GM18507 (cell line): ENCODE results near the gene LELP1.
"Not testable (repeated sequence)": the region's sequence is repeated elsewhere in the genome, so short reads cannot be mapped to it uniquely, and the experiment has no call there.

Experiments
- DNase-seq: peaks from one replicate; pipeline ENCODE4 v3.0.0; 2011; ENCODE audit warnings: low read depth; ENCODE audit not compliant: insufficient read length; ENCODE audit errors: extremely low spot score
- FAIRE-seq: peaks from 2 replicates; lab custom pipeline; 2011; peaks lifted over from hg19 to GRCh38; lab: Jason Lieb, UNC

The LELP1 gene

GRCh38 chr1:153227810-153228209 lies 24.6 kb downstream of the LELP1 start:
- DNase-seq (no peak), FAIRE-seq (no peak)

GRCh38 chr1:153228491-153228890 lies 25.3 kb downstream of the LELP1 start:
- DNase-seq = no peak
- FAIRE-seq = no peak

GRCh38 chr1:153229076-153229829 lies 26.0 kb downstream of the LELP1 start:
- FAIRE-seq = peak; percentile 94
- not testable (repeated sequence) for DNase-seq

- FAIRE-seq (no peak), DNase-seq (no peak)
Measured at GRCh38 chr1:153231363-153231762, 28.1 kb downstream of the LELP1 start.

- FAIRE-seq = no peak
Measured at GRCh38 chr1:153231785-153232184, 28.6 kb downstream of the LELP1 start.

GRCh38 chr1:153232553-153232952 lies 29.3 kb downstream of the LELP1 start:
- DNase-seq = no peak
- FAIRE-seq = no peak

More at GRCh38 chr1:153231785-153232184, 28.6 kb downstream of the LELP1 start:
- no peak for DNase-seq

- FAIRE-seq (no peak), DNase-seq (no peak)
Measured at GRCh38 chr1:153233448-153233847, 30.2 kb downstream of the LELP1 start.

- DNase-seq (no peak), FAIRE-seq (no peak)
Measured at GRCh38 chr1:153238527-153238926, 35.3 kb downstream of the LELP1 start.

- DNase-seq (no peak), FAIRE-seq (no peak)
Measured at GRCh38 chr1:153242160-153242559, 38.9 kb downstream of the LELP1 start.

- DNase-seq = no peak
- FAIRE-seq = no peak
Measured at GRCh38 chr1:153245466-153245865, 42.2 kb downstream of the LELP1 start.

- FAIRE-seq (no peak), DNase-seq (no peak)
Measured at GRCh38 chr1:153246018-153246417, 42.8 kb downstream of the LELP1 start.

GRCh38 chr1:153246825-153247224 lies 43.6 kb downstream of the LELP1 start:
- no peak for FAIRE-seq
- no peak for DNase-seq

- DNase-seq = no peak
- FAIRE-seq = no peak
Measured at GRCh38 chr1:153248176-153248879, 45.1 kb downstream of the LELP1 start.

GRCh38 chr1:153250166-153250565 lies 46.9 kb downstream of the LELP1 start:
- FAIRE-seq = no peak
- no peak for DNase-seq

- no peak for FAIRE-seq
- no peak for DNase-seq
Measured at GRCh38 chr1:153251087-153251486, 47.9 kb downstream of the LELP1 start.

- DNase-seq (no peak), FAIRE-seq (no peak)
Measured at GRCh38 chr1:153251562-153251961, 48.3 kb downstream of the LELP1 start.

- DNase-seq = no peak
Measured at GRCh38 chr1:153251988-153252387, 48.8 kb downstream of the LELP1 start.

GRCh38 chr1:153253076-153253475 lies 49.8 kb downstream of the LELP1 start:
- FAIRE-seq = no peak
- DNase-seq = no peak

More at GRCh38 chr1:153251988-153252387, 48.8 kb downstream of the LELP1 start:
- no peak for FAIRE-seq

GRCh38 chr1:153253693-153254092 lies 50.5 kb downstream of the LELP1 start:
- FAIRE-seq = no peak
- no peak for DNase-seq
